Muscle layer of duodenum (tissue), 2 donors: ENCODE results near the gene AARS1.
"Not testable (repeated sequence)": the region's sequence is repeated elsewhere in the genome, so short reads cannot be mapped to it uniquely, and the experiment has no call there.

ENCODE experiments used
- H3K27ac ChIP-seq: one replicate; pipeline ENCODE4 v1.7.0; 2013; ENCODE audit warnings: mild to moderate bottlenecking, low read length
- H3K27me3 ChIP-seq: one replicate; pipeline ENCODE4 v1.7.0; 2013; ENCODE audit warnings: low read depth, mild to moderate bottlenecking, control low read depth, low read length
- H3K36me3 ChIP-seq, 2 donors: one replicate each; pipeline ENCODE4 v1.7.0; 2013; ENCODE audit warnings: low read length in 2 of 2, control low read depth in 1 of 2, mild to moderate bottlenecking in 1 of 2; ENCODE audit not compliant: insufficient read depth in 2 of 2, control insufficient read depth in 1 of 2
- H3K4me1 ChIP-seq, 2 donors: one replicate each; pipeline ENCODE4 v1.7.0; 2013; ENCODE audit warnings: low read length in 2 of 2, mild to moderate bottlenecking in 2 of 2, control low read depth in 1 of 2, moderate library complexity in 1 of 2; ENCODE audit not compliant: insufficient read depth in 2 of 2, control insufficient read depth in 1 of 2
- H3K4me3 ChIP-seq, 2 donors: one replicate each; pipeline ENCODE4 v1.7.0; 2013; ENCODE audit warnings: low read length in 2 of 2, low read depth in 1 of 2, mild to moderate bottlenecking in 1 of 2
- H3K9me3 ChIP-seq, 2 donors: one replicate each; pipeline ENCODE4 v1.7.0; 2013; ENCODE audit warnings: low read length in 2 of 2, control low read depth in 1 of 2, mild to moderate bottlenecking in 1 of 2; ENCODE audit not compliant: control insufficient read depth in 1 of 2
- donor health status: healthy.

AARS1 gene

DNA sequence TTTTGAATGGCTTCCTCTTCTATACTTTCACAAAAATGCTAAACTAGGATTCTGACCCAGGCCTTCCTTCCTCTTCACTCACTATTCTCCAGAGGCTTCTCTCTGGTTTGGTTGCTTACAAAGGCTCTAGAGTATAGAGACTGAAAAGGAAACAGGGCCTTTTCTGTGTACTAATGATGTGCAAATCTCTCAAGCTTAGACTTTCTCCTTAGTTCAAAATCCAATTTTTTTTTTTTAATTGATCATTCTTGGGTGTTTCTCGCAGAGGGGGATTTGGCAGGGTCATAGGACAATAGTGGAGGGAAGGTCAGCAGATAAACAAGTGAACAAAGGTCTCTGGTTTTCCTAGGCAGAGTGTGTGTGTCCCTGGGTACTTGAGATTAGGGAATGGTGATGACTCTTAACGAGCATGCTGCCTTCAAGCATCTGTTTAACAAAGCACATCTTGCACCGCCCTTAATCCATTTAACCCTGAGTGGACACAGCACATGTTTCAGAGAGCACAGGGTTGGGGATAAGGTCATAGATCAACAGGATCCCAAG, 65.3 kb downstream of the AARS1 start:
- H3K27me3 ChIP-seq, H3K36me3 ChIP-seq, H3K27ac ChIP-seq, H3K4me1 ChIP-seq, H3K9me3 ChIP-seq, H3K4me3 ChIP-seq: not testable (repeated sequence)

DNA sequence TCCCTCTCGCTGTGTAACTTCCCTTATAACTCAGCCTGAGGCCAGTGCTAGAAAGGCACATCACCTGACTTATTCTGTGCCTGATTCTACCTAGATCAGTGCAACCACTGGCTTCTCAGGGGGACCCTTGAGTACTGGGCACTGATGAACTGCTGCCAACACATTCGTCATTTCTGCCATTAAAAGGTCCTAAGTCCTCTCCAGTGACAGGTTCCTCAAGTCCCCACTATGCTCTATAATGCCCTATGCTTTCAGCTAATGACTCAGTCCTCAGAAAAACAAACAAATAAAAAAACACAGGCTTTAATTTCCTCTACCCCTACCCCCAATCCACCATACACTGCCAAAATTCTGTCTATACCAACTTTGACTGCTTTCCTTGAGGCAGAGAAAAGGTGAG, 66.1 kb downstream of the AARS1 start:
- H3K4me1 ChIP-seq, H3K27me3 ChIP-seq, H3K4me3 ChIP-seq, H3K36me3 ChIP-seq, H3K9me3 ChIP-seq, H3K27ac ChIP-seq: not testable (repeated sequence)

DNA sequence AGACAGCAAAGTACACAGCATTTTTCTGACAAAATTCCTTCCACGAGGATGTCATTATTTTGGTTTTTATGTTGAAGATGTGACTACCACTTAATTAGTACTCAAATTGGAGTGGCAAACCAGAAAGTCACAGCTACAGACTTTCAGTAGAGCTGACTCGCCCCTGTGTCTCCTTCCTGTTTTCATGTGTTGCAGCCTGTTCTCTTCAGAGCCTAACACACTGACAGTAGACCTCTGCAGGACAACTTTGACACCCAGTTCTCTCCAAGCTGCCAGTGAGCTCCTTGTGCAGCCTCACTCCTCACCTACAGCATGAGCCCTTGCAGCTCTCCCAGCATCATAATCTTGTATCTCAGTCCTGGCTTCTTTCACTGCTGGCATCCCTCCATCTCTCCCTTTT, 66.7 kb downstream of the AARS1 start:
- not testable (repeated sequence) for H3K9me3 ChIP-seq, H3K4me3 ChIP-seq, H3K4me1 ChIP-seq, H3K27me3 ChIP-seq, H3K36me3 ChIP-seq, H3K27ac ChIP-seq

DNA sequence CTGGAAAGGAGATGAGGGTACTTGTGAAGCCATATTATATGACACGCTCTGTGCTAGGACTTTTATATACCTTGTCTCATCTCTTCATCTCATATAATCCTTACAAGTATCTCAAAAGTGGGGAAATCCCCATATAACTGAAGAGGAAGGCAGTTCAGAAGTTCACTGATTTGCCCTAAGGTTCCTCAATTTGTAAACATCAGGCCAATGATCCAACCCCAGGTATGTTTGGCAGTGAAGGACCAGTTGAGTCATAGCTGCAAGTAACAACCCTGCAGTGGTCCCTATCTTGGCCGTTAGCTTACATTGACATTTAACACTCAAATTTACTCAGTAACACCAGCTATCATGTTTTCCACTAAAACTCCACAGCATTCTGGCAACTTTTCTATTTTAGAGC, 70.7 kb downstream of the AARS1 start:
- H3K27me3 ChIP-seq, H3K4me3 ChIP-seq, H3K9me3 ChIP-seq, H3K36me3 ChIP-seq, H3K4me1 ChIP-seq, H3K27ac ChIP-seq: not testable (repeated sequence)

DNA sequence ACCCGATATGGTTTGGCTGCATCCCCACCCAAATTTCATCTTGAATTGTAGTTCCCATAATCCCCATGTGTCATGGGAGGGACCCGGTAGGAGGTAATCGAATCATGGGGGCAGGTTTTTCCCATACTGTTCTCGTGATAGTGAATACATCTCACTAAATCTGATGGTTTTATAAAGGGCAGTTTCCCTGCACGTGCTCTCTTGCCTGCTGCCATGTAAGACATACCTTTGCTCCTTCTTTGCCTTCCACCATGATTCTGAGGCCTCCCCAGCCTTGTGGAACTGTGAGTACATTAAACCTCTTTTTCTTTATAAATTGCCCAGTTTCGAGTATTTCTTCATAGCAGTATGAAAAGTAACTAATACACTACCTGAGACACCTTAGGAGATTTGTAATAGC, 82.9 kb downstream of the AARS1 start:
- not testable (repeated sequence) for H3K4me3 ChIP-seq, H3K27ac ChIP-seq, H3K9me3 ChIP-seq, H3K27me3 ChIP-seq, H3K4me1 ChIP-seq, H3K36me3 ChIP-seq

DNA sequence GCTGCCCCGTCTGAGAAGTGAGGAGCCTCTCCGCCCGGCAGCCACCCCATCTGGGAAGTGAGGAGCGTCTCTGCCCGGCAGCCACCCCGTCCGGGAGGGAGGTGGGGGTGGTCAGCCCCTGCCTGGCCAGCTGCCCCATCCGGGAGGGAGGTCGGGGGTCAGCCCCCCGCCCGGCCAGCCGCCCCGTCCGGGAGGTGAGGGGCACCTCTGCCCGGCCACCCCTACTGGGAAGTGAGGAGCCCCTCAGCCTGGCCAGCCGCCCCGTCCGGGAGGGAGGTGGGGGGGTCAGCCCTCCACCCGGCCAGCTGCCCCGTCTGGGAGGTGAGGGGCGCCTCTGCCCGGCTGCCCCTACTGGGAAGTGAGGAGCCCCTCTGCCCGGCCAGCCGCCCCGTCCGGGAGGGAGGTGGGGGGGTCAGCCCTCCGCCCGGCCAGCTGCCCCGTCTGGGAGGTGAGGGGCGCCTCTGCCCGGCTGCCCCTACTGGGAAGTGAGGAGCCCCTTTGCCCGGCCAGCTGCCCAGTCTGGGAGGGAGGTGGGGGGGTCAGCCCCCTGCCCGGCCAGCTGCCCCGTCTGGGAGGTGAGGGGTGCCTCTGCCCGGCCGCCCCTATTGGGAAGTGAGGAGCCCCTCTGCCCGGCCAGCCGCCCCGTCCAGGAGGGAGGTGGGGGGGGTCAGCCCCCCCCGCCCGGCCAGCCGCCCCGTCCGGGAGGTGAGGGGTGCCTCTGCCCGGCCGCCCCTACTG, 84.5 kb downstream of the AARS1 start:
- not testable (repeated sequence) for H3K36me3 ChIP-seq, H3K9me3 ChIP-seq, H3K4me1 ChIP-seq, H3K27me3 ChIP-seq, H3K27ac ChIP-seq, H3K4me3 ChIP-seq

DNA sequence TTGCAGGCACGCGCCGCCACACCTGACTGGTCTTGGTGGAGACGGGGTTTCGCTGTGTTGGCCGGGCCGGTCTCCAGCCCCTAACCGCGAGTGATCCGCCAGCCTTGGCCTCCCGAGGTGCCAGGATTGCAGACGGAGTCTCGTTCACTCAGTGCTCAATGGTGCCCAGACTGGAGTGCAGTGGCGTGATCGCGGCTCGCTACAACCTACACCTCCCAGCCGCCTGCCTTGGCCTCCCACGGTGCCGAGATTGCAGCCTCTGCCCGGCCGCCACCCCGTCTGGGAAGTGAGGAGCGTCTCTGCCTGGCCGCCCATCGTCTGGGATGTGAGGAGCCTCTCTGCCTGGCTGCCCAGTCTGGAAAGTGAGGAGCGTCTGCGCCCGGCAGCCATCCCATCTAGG, 85.3 kb downstream of the AARS1 start:
- not testable (repeated sequence) for H3K4me1 ChIP-seq, H3K4me3 ChIP-seq, H3K36me3 ChIP-seq

DNA sequence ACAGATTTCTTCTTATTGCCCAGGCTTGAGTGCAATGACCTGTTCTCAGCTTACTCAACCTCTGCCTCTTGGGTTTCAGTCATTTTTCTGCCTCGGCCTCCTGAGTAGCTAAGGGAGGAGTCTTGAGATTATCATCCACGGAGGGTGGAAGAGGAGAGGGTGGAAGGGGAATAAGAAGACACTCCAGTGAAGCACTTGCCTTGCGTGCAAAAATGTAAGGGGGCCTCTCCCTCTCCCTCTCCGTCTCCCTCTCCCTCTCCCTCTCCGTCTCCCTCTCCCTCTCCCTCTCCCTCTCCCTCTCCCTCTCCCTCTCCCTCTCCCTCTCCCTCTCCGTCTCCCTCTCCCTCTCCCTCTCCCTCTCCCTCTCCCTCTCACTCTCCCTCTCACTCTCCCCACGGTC, 85.8 kb downstream of the AARS1 start:
- H3K27ac ChIP-seq, H3K4me1 ChIP-seq, H3K4me3 ChIP-seq, H3K27me3 ChIP-seq, H3K36me3 ChIP-seq, H3K9me3 ChIP-seq: not testable (repeated sequence)

More for the DNA sequence above, 85.3 kb downstream of the AARS1 start:
- not testable (repeated sequence) for H3K9me3 ChIP-seq, H3K27me3 ChIP-seq, H3K27ac ChIP-seq
